CD1c-positive myeloid dendritic cell (primary cell): ENCODE results near the gene PGBD5.

Source experiments
- DNase-seq: peaks from one replicate; pipeline ENCODE4 v3.0.0-alpha.2; 2016; ENCODE audit errors: extremely low spot score

PGBD5 gene

GRCh38 chr1:230350208-230350921 lies 75.8 kb downstream of the PGBD5 start:
- DNase-seq: no peak

DNA sequence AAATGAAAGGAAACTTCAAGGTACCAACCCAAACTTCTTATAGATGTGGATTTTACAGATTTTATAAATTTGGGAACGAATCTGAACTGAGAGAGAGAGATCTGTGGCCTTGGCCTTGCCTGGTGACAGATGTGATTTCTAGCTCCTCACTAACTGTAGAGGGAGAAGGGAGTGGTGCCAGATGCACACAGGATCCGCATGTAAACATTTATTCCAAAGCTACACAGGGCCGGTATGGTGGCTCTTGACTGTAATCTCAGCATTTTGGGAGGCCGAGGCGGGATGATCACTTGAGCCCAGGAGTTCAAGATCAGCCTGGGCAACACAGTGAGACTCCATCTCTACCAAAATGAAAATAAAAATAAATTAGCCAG lies 77.1 kb downstream of the PGBD5 start:
- no peak for DNase-seq

DNA sequence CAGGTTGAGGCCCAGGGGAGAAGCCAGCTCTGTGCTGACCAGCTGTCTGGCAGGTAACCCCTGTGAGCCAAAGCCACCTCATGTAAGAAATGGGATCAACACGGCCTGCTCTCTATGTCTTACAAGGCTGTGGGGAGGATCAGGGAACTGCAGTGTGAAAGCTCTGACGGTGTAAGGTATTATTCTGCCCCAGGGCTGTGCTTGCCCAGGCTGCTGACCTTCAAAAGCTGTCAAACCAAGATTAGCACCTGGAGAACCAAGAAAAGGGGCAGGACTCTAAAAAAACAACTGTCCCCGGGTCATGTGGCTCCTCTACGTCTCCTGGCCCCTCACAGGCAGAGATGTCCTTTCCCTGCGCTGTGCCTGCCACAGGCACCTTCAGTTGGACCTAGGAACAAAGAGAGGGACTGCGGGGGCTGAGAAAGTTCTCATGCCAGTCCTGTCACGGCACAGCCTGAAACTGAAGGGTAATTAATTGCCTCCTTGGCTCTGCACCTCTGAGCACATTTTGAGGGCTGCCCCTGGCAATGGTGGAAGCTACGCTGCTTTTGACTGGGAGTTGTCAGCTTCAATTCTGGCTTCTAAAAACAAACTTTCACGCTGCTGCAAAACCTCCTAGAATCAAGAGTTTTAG lies 77.6 kb downstream of the PGBD5 start:
- DNase-seq: no peak

GRCh38 chr1:230347896-230348295 lies 78.2 kb downstream of the PGBD5 start:
- no peak for DNase-seq

GRCh38 chr1:230345139-230345885 lies 80.8 kb downstream of the PGBD5 start:
- no peak for DNase-seq

GRCh38 chr1:230342699-230343098 lies 83.4 kb downstream of the PGBD5 start:
- no peak for DNase-seq

GRCh38 chr1:230342019-230342418 lies 84.1 kb downstream of the PGBD5 start:
- no peak for DNase-seq

GRCh38 chr1:230341162-230341546 lies 85.0 kb downstream of the PGBD5 start:
- DNase-seq: no peak

GRCh38 chr1:230340526-230341161 lies 85.5 kb downstream of the PGBD5 start:
- DNase-seq: no peak

DNA sequence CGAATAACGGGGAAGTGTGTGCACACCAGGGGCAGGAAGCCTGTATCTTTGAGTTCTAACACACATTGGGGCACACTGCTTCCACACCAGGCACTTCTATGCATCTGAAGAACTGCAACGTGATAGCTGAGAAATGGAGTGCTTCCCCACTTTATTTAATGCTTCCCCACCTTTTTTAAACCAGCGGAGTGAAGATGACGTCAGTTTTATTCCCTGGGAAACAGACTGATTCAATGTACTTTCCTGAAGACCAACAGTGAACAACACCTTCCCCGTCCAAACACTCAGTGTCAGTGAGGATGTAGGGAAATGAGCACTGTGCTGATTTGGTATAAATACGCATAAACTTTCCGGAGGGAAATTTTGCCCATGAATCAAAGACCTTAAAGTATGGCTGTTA lies 87.1 kb downstream of the PGBD5 start:
- no peak for DNase-seq

DNA sequence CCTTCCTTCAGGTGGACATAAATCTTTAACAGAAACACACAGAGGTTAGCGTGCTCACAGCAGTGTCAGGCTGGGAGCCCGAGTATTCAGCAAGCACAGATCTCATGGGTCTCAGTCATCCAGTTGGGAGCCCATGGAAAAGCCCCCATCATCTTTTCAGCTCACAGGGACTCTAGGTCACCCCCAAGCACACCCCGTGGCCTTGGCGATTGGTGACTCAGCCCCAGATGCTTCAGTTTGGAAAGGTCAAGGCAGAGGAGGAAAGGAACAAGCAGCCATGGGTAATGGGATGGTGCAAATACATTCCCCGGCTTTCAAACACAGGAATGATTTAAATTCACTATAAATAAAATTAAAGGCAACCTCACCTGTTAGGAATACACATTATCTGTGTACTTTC lies 88.9 kb downstream of the PGBD5 start:
- no peak for DNase-seq

DNA sequence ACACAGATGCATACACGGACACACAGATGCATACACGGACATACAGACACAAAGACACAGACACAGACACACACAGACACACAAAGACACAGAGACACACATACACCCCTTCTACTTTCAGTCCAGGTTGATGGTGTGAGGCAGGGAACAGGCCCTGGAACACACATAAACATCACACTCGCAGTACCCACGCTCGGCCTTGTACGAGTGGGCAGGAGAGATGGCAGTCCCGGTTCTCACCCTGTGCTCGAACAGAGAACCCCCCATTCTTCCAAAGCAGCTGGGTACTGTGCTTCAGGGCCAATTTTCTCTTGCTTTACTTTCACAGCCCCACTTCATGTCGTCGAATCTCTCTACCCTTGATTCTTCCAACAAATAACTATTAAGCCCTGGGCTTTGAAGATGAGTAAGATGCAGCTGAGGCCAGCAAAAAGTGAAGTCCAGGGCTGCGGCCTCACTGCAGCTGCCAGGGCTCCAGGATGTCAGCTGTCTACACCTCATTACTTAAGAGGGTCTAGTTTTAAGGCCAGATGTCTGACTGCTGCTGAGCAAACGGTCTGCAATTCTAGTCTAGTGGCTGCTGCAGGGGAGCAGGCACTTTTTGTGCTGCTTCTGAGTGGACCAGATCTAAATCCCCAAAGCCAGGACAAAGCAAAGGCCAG lies 90.1 kb downstream of the PGBD5 start:
- no peak for DNase-seq

GRCh38 chr1:230334447-230334837 lies 91.7 kb downstream of the PGBD5 start:
- DNase-seq: no peak

- no peak for DNase-seq
Observed at GRCh38 chr1:230333590-230334446, 92.3 kb downstream of the PGBD5 start.

DNA sequence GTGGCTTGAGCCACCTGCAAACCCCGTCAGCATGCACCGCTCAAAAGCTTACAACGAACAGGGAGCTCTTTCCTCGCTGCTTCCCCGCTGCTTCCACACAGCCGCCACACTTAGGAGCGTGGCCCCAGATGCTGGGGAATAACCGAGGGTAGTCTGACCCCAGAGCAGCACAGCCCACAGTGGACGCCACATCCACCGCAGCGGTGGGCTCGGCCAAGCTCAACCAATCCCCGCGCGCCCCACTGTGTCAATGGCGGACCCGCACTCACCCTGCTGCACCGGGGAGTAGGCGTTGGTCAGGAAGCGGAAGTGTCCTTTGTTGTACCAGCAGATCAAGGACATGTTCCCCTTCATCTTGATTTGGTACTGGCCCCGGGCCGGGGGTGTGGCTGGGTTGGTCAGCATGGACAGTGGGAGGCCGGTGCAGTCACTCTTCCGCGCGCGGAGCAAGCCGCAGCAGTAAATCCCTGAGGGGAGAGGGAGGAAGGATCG lies 93.5 kb downstream of the PGBD5 start:
- no peak for DNase-seq

DNA sequence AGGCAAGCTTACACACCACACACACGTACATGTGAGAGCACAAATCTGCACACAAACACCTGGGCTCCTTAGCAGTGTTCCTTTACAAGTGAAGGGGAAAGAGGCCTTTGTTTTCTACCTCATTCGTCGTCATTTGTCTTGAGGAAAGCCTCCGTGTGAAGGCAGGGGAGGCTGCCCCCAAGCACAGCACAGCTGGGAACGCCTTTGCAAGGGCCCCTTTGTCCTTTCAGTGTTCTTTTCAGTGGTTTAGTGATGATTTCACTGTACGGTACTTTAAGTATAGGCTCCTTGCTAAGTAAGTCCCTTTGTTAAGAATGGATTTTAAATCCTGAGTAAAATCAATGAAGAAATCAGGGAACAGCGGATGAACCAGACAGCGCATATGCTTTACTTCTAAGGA lies 94.1 kb downstream of the PGBD5 start:
- no peak for DNase-seq

DNA sequence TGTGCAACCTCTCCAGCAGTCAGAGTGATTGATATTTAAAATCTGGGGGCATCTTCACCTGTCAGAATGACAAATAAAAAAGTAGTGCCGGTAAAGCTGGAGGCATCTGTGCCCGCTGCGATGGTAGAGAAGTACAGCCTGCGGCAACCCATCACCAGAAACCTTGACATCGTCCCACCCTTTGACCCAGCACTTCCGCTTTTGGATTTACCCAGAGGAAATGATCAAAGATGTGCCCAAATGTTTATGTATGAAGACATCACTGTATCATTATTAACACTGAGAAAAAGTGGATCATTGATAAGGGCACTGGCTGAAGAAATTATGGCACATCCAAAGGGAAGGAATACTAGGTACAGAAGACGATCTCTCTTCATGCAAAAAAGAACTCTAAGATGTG lies 96.0 kb downstream of the PGBD5 start:
- no peak for DNase-seq

DNA sequence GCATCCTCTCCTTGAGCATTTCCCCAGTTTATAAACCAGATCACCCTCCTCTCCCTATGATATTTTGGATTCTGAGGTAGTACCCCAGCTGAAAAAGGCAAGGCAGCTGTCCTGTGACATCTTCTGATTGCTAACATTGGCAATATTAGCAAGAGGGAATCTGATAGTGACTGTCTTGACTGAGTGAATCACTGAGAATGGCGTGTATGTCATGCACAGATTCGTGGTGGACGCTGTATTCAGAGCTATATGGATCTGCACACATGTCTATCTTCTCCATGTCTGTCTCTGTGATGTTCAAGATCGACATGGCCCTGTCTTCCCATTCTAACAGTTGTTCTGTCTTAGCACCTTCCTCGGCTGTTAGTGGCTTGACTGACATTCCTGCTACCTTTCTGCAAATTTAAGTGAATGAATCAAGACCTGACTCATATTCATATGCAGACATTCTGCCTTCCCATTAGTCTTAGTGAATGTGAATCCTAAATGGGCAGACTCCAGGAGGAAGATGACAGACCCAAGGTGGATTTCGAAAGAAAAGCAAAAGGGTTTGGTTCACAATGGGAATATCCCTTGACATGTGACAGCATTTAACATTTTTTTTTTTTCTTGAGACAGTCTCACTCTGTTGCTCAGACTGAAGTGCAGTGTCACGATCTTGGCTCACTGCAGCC lies 97.7 kb downstream of the PGBD5 start:
- no peak for DNase-seq

- no peak for DNase-seq
Observed at GRCh38 chr1:230327892-230328284, 98.2 kb downstream of the PGBD5 start.
